Measurements from ENCODE around the gene HPSE2.
A peak's percentile ranks its signal among the peaks of the same experiment; 100 is the strongest.

HPSE2 gene

GRCh38 chr10:98422182-98422581 lies 813.5 kb downstream of the HPSE2 start:
- no peak for DNase-seq

GRCh38 chr10:98420786-98421185 lies 814.9 kb downstream of the HPSE2 start:
- no peak for DNase-seq

GRCh38 chr10:98419469-98420261 lies 816.0 kb downstream of the HPSE2 start:
- DNase-seq: no peak

- DNase-seq: no peak
Measured at GRCh38 chr10:98418665-98419468, 816.8 kb downstream of the HPSE2 start.

GRCh38 chr10:98417973-98418664 lies 817.5 kb downstream of the HPSE2 start:
- no peak for DNase-seq

- no peak for DNase-seq
Measured at GRCh38 chr10:98417481-98417959, 818.1 kb downstream of the HPSE2 start.

GRCh38 chr10:98416606-98417388 lies 818.9 kb downstream of the HPSE2 start:
- DNase-seq: no peak

- DNase-seq: no peak
Measured at GRCh38 chr10:98415731-98416119, 819.9 kb downstream of the HPSE2 start.

GRCh38 chr10:98414932-98415730 lies 820.5 kb downstream of the HPSE2 start, which contains the start of gene PYROXD2:
TSS of gene PYROXD2 (minus strand) at chr10:98415182. CDS start at chr10:98415135, 47 bp downstream.
- peak; percentile 49 for DNase-seq

GRCh38 chr10:98414578-98414931 lies 821.1 kb downstream of the HPSE2 start:
- no peak for DNase-seq

GRCh38 chr10:98411768-98412167 lies 823.9 kb downstream of the HPSE2 start:
- no peak for DNase-seq

- no peak for DNase-seq
Measured at GRCh38 chr10:98411166-98411565, 824.5 kb downstream of the HPSE2 start.

- no peak for DNase-seq
Measured at GRCh38 chr10:98410759-98411158, 824.9 kb downstream of the HPSE2 start.

- no peak for DNase-seq
Measured at GRCh38 chr10:98410135-98410743, 825.4 kb downstream of the HPSE2 start.

GRCh38 chr10:98408799-98409198 lies 826.9 kb downstream of the HPSE2 start:
- DNase-seq: no peak

GRCh38 chr10:98407744-98408241 lies 827.9 kb downstream of the HPSE2 start:
- no peak for DNase-seq

Measured in KG1 (cell line).